Liver (tissue), 9 donors: ENCODE data around the gene FOSL2. TPM values are rescaled to one million over a fixed set of nuclear protein-coding genes. Genes with fewer than 3 reads are reported as not detected.

ENCODE experiments used
- DNase-seq: peaks from one replicate; pipeline ENCODE4 v3.0.0-alpha.2; 2017; ENCODE audit warnings: low spot score
- H3K27ac ChIP-seq, 2 donors: one replicate each; pipeline ENCODE4 v1.7.0; 2013; ENCODE audit warnings: inconsistent platforms in 2 of 2, low read length in 2 of 2, control low read depth in 1 of 2, low read depth in 1 of 2, mild to moderate bottlenecking in 1 of 2
- H3K27me3 ChIP-seq, 4 donors: one replicate each; pipeline versions ENCODE4 v1.6.1 to v1.7.0; 2013; ENCODE audit warnings: low read length in 3 of 4, inconsistent platforms in 1 of 4, mild to moderate bottlenecking in 1 of 4, moderate library complexity in 1 of 4; ENCODE audit not compliant: control insufficient read depth in 4 of 4, insufficient read depth in 4 of 4
- H3K36me3 ChIP-seq, 4 donors: one replicate each; pipeline versions ENCODE4 v1.6.1 to v1.7.0; 2013; ENCODE audit warnings: low read length in 3 of 4, mild to moderate bottlenecking in 3 of 4, low read depth in 1 of 4, moderate library complexity in 1 of 4; ENCODE audit not compliant: control insufficient read depth in 4 of 4, insufficient read depth in 3 of 4
- H3K4me1 ChIP-seq, 4 donors: one replicate each; pipeline versions ENCODE4 v1.6.1 to v1.7.0; 2013; ENCODE audit warnings: low read length in 3 of 4, mild to moderate bottlenecking in 3 of 4, moderate library complexity in 1 of 4; ENCODE audit not compliant: control insufficient read depth in 4 of 4, insufficient read depth in 4 of 4
- H3K4me3 ChIP-seq, 3 donors: one replicate each; pipeline versions ENCODE4 v1.6.1 to v1.7.0; 2013; ENCODE audit warnings: low read length in 3 of 3, control low read depth in 1 of 3, low read depth in 1 of 3, mild to moderate bottlenecking in 1 of 3
- H3K9ac ChIP-seq, 2 donors: one replicate each; pipeline ENCODE4 v1.7.0; 2013; ENCODE audit warnings: low read length in 2 of 2, mild to moderate bottlenecking in 2 of 2, moderate library complexity in 2 of 2, control low read depth in 1 of 2, low read depth in 1 of 2
- H3K9me3 ChIP-seq, 4 donors: one replicate each; pipeline versions ENCODE4 v1.6.1 to v1.7.0; 2013; ENCODE audit warnings: low read length in 3 of 4; ENCODE audit not compliant: control insufficient read depth in 4 of 4
- ATF3 ChIP-seq: IDR thresholded peaks from 2 replicates; pipeline ENCODE4 v1.6.1; 2016; ENCODE audit warnings: antibody characterized with exemption
- FOXA1 ChIP-seq: IDR thresholded peaks from 2 replicates; pipeline ENCODE4 v1.6.1; 2016; ENCODE audit warnings: antibody characterized with exemption
- GABPA ChIP-seq, 2 donors: IDR thresholded peaks in 1 of 2; conservative IDR thresholded peaks in 1 of 2; 2 replicates each; pipeline ENCODE4 v1.6.1; 2016; ENCODE audit warnings: antibody characterized with exemption in 2 of 2, mild to moderate bottlenecking in 1 of 2, moderate library complexity in 1 of 2
- HNF4A ChIP-seq, 2 donors: conservative IDR thresholded peaks; 2 replicates each; pipeline ENCODE4 v1.6.1; 2016; ENCODE audit warnings: antibody characterized with exemption in 2 of 2, mild to moderate bottlenecking in 2 of 2
- HNF4G ChIP-seq: IDR thresholded peaks from 2 replicates; pipeline ENCODE4 v1.6.1; 2016; ENCODE audit warnings: antibody characterized with exemption
- JUND ChIP-seq, 2 donors: IDR thresholded peaks; 2 replicates each; pipeline ENCODE4 v1.6.1; 2016; ENCODE audit warnings: antibody characterized with exemption in 2 of 2
- RAD21 ChIP-seq, 2 donors: IDR thresholded peaks; 2 replicates each; pipeline ENCODE4 v1.6.1; 2016; ENCODE audit warnings: antibody characterized with exemption in 2 of 2, mild to moderate bottlenecking in 2 of 2
- SP1 ChIP-seq: IDR thresholded peaks from 2 replicates; pipeline ENCODE4 v1.6.1; 2018; ENCODE audit warnings: antibody characterized with exemption, mild to moderate bottlenecking
- YY1 ChIP-seq: IDR thresholded peaks from 2 replicates; pipeline ENCODE4 v1.6.1; 2016; ENCODE audit warnings: antibody characterized with exemption, mild to moderate bottlenecking
- WGBS: extraction: QIAGEN DNeasy Blood & Tissue Kit; methylation state at CpG from one replicate; pipeline ENCODE4 v1.1.7; 2013; 5-methylcytosine and 5-hydroxymethylcytosine counted together
- polyA plus RNA-seq, 2 donors: library from polyadenylated mRNA; stranded (reverse) in 1 of 2; unstranded in 1 of 2; fragments of 200-250 nt in 1 of 2; fragments of >200 nt in 1 of 2; fragmentation: Nextera tagmentation in 1 of 2; extraction: Ambion mirVana in 1 of 2; gene quantifications; one replicate each; pipeline versions ENCODE4 v1.2.1 to v1.2.3, GENCODE V29; 2013 to 2015
- total RNA-seq, 2 donors: library from RNA; depleted of rRNA; stranded (reverse); fragments of >200 nt; gene quantifications; one replicate each; pipeline ENCODE4 v1.2.3, GENCODE V29; 2014
- TF ChIP-seq, protein P1 (sequence below): IDR thresholded peaks from 2 replicates; pipeline ENCODE4 v1.6.1; 2016; ENCODE audit warnings: antibody characterized with exemption
- TF ChIP-seq, protein P2 (sequence below): fragments of 150-350 bp; IDR thresholded peaks from 2 replicates; pipeline ENCODE4 v1.5.1; 2017; ENCODE audit warnings: improper control_type of control experiment, low read depth, low read length; ENCODE audit not compliant: missing input control
- TF ChIP-seq, protein P3 (sequence below): IDR thresholded peaks from 2 replicates; pipeline ENCODE4 v1.6.1; 2016; ENCODE audit warnings: antibody characterized with exemption
- donor health status: healthy.
- donor health status: healthy.
- donor health status: healthy.
- donor health status: healthy.
- donor health status: healthy.

Gene FOSL2
- total and polyA plus RNA-seq, 4 donors = 1.9 to 10.7 (median 2.6) TPM

GRCh38 chr2:28377195-28377816 lies 15.4 kb upstream of the FOSL2 start:
- Histone ChIP-seq H3K9me3 (no peaks in the 10 kb centered on the region), H3K9ac (no peak overlapping the region), H3K36me3 (no peaks in the 10 kb centered on the region), H3K4me3 (no peak overlapping the region), H3K27ac (peak overlapping the region in 1 of 2 donors; percentile 7), H3K4me1 (peaks cover 5 to 21% (median 17%) of the 10 kb centered on the region in 4 donors), H3K27me3 (no peaks in the 10 kb centered on the region)
- 78% methylated on average over 19 of the region's 19 CpGs for WGBS
- no peak for TF ChIP-seq RAD21 (IDR thresholded peaks at IDR 0.05)
- TF ChIP-seq ATF3 = no peak
- no peak for TF ChIP-seq GABPA (IDR thresholded peaks at IDR 0.05 in 1 of 2, conservative IDR thresholded peaks at IDR 0.05 in 1 of 2)
- TF ChIP-seq FOXA1 = no peak
- TF ChIP-seq, protein P1, sequence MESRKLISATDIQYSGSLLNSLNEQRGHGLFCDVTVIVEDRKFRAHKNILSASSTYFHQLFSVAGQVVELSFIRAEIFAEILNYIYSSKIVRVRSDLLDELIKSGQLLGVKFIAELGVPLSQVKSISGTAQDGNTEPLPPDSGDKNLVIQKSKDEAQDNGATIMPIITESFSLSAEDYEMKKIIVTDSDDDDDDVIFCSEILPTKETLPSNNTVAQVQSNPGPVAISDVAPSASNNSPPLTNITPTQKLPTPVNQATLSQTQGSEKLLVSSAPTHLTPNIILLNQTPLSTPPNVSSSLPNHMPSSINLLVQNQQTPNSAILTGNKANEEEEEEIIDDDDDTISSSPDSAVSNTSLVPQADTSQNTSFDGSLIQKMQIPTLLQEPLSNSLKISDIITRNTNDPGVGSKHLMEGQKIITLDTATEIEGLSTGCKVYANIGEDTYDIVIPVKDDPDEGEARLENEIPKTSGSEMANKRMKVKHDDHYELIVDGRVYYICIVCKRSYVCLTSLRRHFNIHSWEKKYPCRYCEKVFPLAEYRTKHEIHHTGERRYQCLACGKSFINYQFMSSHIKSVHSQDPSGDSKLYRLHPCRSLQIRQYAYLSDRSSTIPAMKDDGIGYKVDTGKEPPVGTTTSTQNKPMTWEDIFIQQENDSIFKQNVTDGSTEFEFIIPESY = no peak
- DNase-seq = no peak

- no peak overlapping the region for H3K9ac ChIP-seq
- H3K9me3 ChIP-seq = no peaks in the 10 kb centered on the region
- no peak for TF ChIP-seq HNF4G
- TF ChIP-seq ATF3 = no peak
- peak; percentile 33 for TF ChIP-seq SP1
- peaks cover 5 to 21% (median 17%) of the 10 kb centered on the region in 4 donors for H3K4me1 ChIP-seq
- H3K4me3 ChIP-seq = no peak overlapping the region
- DNase-seq = no peak
- 43% methylated on average over 9 of the region's 9 CpGs for WGBS
- H3K27ac ChIP-seq = peak overlapping the region; percentile 7 to 41
- no peaks in the 10 kb centered on the region for H3K36me3 ChIP-seq
- H3K27me3 ChIP-seq = no peaks in the 10 kb centered on the region
These were observed 14.5 kb upstream of the FOSL2 start for GRCh38 chr2:28377984-28378678.

- H3K36me3 ChIP-seq = no peaks in the 10 kb centered on the region
- no peak overlapping the region for H3K9ac ChIP-seq
- 84% methylated on average over 16 of the region's 16 CpGs for WGBS
- no peak for DNase-seq
- no peaks in the 10 kb centered on the region for H3K27me3 ChIP-seq
- H3K9me3 ChIP-seq = no peaks in the 10 kb centered on the region
- H3K4me3 ChIP-seq = no peak overlapping the region
- H3K4me1 ChIP-seq = peaks cover 5 to 21% (median 17%) of the 10 kb centered on the region in 4 donors
- TF ChIP-seq, protein P2, sequence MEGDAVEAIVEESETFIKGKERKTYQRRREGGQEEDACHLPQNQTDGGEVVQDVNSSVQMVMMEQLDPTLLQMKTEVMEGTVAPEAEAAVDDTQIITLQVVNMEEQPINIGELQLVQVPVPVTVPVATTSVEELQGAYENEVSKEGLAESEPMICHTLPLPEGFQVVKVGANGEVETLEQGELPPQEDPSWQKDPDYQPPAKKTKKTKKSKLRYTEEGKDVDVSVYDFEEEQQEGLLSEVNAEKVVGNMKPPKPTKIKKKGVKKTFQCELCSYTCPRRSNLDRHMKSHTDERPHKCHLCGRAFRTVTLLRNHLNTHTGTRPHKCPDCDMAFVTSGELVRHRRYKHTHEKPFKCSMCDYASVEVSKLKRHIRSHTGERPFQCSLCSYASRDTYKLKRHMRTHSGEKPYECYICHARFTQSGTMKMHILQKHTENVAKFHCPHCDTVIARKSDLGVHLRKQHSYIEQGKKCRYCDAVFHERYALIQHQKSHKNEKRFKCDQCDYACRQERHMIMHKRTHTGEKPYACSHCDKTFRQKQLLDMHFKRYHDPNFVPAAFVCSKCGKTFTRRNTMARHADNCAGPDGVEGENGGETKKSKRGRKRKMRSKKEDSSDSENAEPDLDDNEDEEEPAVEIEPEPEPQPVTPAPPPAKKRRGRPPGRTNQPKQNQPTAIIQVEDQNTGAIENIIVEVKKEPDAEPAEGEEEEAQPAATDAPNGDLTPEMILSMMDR = no peak
- no peak for TF ChIP-seq RAD21 (IDR thresholded peaks at IDR 0.05)
- TF ChIP-seq, protein P3, sequence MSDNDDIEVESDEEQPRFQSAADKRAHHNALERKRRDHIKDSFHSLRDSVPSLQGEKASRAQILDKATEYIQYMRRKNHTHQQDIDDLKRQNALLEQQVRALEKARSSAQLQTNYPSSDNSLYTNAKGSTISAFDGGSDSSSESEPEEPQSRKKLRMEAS = no peak
- TF ChIP-seq ATF3 = no peak
- TF ChIP-seq JUND (IDR thresholded peaks at IDR 0.05) = no peak
- TF ChIP-seq YY1 = no peak
- TF ChIP-seq HNF4A (conservative IDR thresholded peaks at IDR 0.05) = no peak
- no peak for TF ChIP-seq SP1
- H3K27ac ChIP-seq = peak overlapping the region in 1 of 2 donors; percentile 41
These were observed 13.7 kb upstream of the FOSL2 start for GRCh38 chr2:28378679-28379584.
